ENCODE results near the gene NAV1. TPM values are rescaled to one million over a fixed set of nuclear protein-coding genes. Genes with fewer than 3 reads are reported as not detected.

NAV1 gene
- total and polyA plus RNA-seq, 2 of the 8 experiments (the other 6 are each of a cell fraction or from before 2014, with no cell fraction given) = 9.9 to 42.7 TPM

DNA sequence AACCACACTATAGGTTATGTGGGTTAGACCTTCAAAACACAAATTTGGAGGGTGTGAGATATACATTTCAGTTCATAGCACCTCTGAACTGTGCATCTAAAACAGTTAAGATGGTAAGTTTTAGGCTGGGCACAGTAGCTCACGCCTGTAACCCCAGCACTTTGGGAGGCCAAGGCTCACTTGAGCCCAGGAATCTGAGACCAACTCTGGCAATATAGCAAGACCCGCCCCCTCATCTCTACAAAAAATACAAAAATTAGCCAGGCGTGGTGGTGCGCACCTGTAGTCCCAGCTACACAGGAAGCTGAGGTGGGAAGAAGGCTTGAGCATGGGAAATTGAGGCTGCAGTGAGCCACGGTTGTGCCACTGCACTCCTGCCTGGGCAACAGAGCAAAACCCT is 47.9 kb downstream of the NAV1 start:
- Histone ChIP-seq H3K9me3 (ENCODE audit: insufficient read depth in 2 of 2, low read depth in 1 of 2, low read length in 1 of 2) (no peaks in the 10 kb centered on the region), H3K56ac (replicated peaks; ENCODE audit: insufficient read length, low read depth, low read length) (no peak overlapping the region), H3K23me2 (ENCODE audit: low read depth, low read length) (no peaks in the 10 kb centered on the region), H2AK5ac (ENCODE audit: low read depth, low read length) (no peak overlapping the region), H3K4me1 (replicated peaks in 1 of 4; ENCODE audit: control insufficient read depth in 3 of 4, insufficient read depth in 4 of 4, low read length in 3 of 4) (peaks cover 5 to 20% (median 16%) of the 10 kb centered on the region in 4 experiments), H2BK15ac (ENCODE audit: low read length) (no peak overlapping the region), H2BK12ac (ENCODE audit: low read depth, low read length) (no peak overlapping the region), H4K5ac (ENCODE audit: insufficient read length, low read depth, low read length) (no peak overlapping the region), H3K4ac (replicated peaks; ENCODE audit: insufficient read length, low read depth, low read length) (no peak overlapping the region), H3K27me3 (replicated peaks in 1 of 4; ENCODE audit: control insufficient read depth in 3 of 4, extremely low read depth in 1 of 4, insufficient read depth in 3 of 4, low read length in 3 of 4) (no peaks in the 10 kb centered on the region; a peak in 1 of 7 replicates), H4K91ac (replicated peaks; ENCODE audit: insufficient read length, low read length) (no peak overlapping the region), H2AFZ (ENCODE audit: low read length) (no peak overlapping the region), H3K79me2 (ENCODE audit: control insufficient read depth in 1 of 2, insufficient read depth in 2 of 2, low read length in 2 of 2) (no peaks in the 10 kb centered on the region), H2BK5ac (ENCODE audit: low read depth, low read length) (no peak overlapping the region), H4K8ac (ENCODE audit: extremely low read depth, insufficient read depth, low read length) (no peak overlapping the region), H3K27ac (ENCODE audit: low read depth, low read length) (no peak overlapping the region), H4K20me1 (replicated peaks in 1 of 2; ENCODE audit: control insufficient read depth in 1 of 2, insufficient read depth in 2 of 2, low read length in 2 of 2) (no peaks in the 10 kb centered on the region), H3K18ac (ENCODE audit: extremely low read depth, low read length) (no peak overlapping the region), H3K4me3 (ENCODE audit: extremely low read depth in 1 of 4, insufficient read depth in 2 of 4, low read depth in 3 of 4, low read length in 4 of 4) (no peak overlapping the region), H3K79me1 (ENCODE audit: low read depth, low read length) (no peaks in the 10 kb centered on the region), H3K4me2 (ENCODE audit: insufficient read depth in 1 of 2, low read depth in 2 of 2, low read length in 2 of 2) (no peak overlapping the region), H3K9ac (replicated peaks in 1 of 4; ENCODE audit: extremely low read depth in 1 of 4, low read depth in 3 of 4, low read length in 3 of 4) (no peak overlapping the region), H3K36me3 (ENCODE audit: control insufficient read depth in 2 of 4, insufficient read depth in 4 of 4, low read length in 3 of 4) (no peaks in the 10 kb centered on the region), H2BK120ac (replicated peaks; ENCODE audit: low read depth, low read length) (no peak overlapping the region), H3K23ac (ENCODE audit: insufficient read length) (no peak overlapping the region), H2BK20ac (ENCODE audit: low read length) (no peak overlapping the region), H3K14ac (ENCODE audit: insufficient read length) (no peak overlapping the region)
- no peak for FAIRE-seq
- 89% methylated on average over 5 of the region's 5 CpGs; no CpG with 5 or more reads in 1 of the 2 experiments for WGBS, 2 experiments (ENCODE audit: extremely low coverage in 1 of 2, insufficient coverage in 1 of 2, insufficient read length in 1 of 2, insufficient replicate concordance in 2 of 2, low coverage in 1 of 2, low lambda C conversion rate in 2 of 2, missing lambda C conversion rate in 1 of 2)
- DNase-seq (ENCODE audit: low read depth in 1 of 2, low spot score in 2 of 2) = no peak
- ChIA-PET POLR2A (ENCODE audit: partially characterized antibody) (no interaction called here), CTCF (ENCODE audit: partially characterized antibody) (interaction anchor here (1.1 to 11.3 kb wide), 3 partner anchors 27 to 206 kb away, joined by 3 to 79 read pairs (median 4); no protein-coding TSS in a partner anchor)
- TF ChIP-seq SUZ12 (IDR thresholded peaks at IDR 0.05; ENCODE audit: low read length) (no peak), KDM5A (IDR thresholded peaks at IDR 0.05; ENCODE audit: low read length) (no peak), JUN (IDR thresholded peaks at IDR 0.05; ENCODE audit: low read depth, low read length) (no peak), RNF2 (IDR thresholded peaks at IDR 0.05; ENCODE audit: borderline replicate concordance, low read depth, low read length, missing control alignments, poor library complexity, severe bottlenecking) (no peak), RFX5 (IDR thresholded peaks at IDR 0.05; ENCODE audit: borderline replicate concordance, low read depth, low read length) (no peak), TAF7 (optimal IDR thresholded peaks at IDR 0.05; ENCODE audit: borderline replicate concordance, low read depth, low read length) (no peak), NANOG (IDR thresholded peaks at IDR 0.05; ENCODE audit: insufficient read depth, low read depth, low read length, poor library complexity, severe bottlenecking) (no peak), TAF1 (IDR thresholded peaks at IDR 0.05; ENCODE audit: low read depth, low read length) (no peak), EGR1 (IDR thresholded peaks at IDR 0.05; ENCODE audit: borderline replicate concordance, low read depth, low read length) (no peak), KDM4A (IDR thresholded peaks at IDR 0.05; ENCODE audit: low read depth, low read length, severe bottlenecking) (no peak), BACH1 (IDR thresholded peaks at IDR 0.05; ENCODE audit: low read length) (no peak), POU5F1 (IDR thresholded peaks at IDR 0.05; ENCODE audit: low read depth, low read length) (no peak), BRCA1 (IDR thresholded peaks at IDR 0.05; ENCODE audit: low read depth, low read length) (no peak), JUND (IDR thresholded peaks at IDR 0.05; ENCODE audit: low read length) (no peak), ZNF274 (IDR thresholded peaks at IDR 0.05; ENCODE audit: borderline replicate concordance, extremely low read depth, low read length) (no peak)

All from H1 (cell line).